Mammary epithelial cell (primary cell): Measurements from ENCODE around the gene TMC2.

ENCODE experiments used
- EZH2 ChIP-seq: IDR thresholded peaks from 2 replicates; pipeline ENCODE4 v1.6.1; 2012; ENCODE audit warnings: low read length, inconsistent platforms, borderline replicate concordance
- TF ChIP-seq, protein P1 (sequence below), 2 donors: IDR thresholded peaks in 1 of 2; conservative IDR thresholded peaks in 1 of 2; 2 replicates each; pipeline ENCODE4 v1.5.1; 2011 to 2012; ENCODE audit warnings: inconsistent platforms in 2 of 2, low read length in 2 of 2, mild to moderate bottlenecking in 2 of 2, control low read depth in 1 of 2, low read depth in 1 of 2; ENCODE audit not compliant: insufficient read depth in 1 of 2; ENCODE audit errors: extremely low read depth in 1 of 2

DNA sequence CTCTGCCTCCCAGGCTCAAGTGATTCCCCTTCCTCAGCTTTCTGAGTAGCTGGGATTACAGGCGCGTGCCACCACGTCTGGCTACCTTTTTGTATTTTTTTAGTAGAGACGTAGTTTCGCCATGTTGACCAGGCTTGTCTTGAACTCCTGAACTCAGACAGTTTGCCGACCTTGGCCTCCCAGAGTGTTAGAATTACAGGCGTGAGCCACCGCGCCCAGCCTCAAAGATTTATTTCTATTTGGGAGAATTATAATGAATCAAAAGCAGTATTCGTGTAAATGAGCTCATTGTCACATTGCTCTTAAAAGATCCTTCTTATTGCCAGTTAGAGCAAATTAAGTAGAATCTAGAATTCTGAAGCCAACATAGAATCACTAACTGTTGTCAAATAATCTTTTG lies 18.3 kb upstream of the TMC2 start:
- no peak for TF ChIP-seq EZH2
- TF ChIP-seq, protein P1, sequence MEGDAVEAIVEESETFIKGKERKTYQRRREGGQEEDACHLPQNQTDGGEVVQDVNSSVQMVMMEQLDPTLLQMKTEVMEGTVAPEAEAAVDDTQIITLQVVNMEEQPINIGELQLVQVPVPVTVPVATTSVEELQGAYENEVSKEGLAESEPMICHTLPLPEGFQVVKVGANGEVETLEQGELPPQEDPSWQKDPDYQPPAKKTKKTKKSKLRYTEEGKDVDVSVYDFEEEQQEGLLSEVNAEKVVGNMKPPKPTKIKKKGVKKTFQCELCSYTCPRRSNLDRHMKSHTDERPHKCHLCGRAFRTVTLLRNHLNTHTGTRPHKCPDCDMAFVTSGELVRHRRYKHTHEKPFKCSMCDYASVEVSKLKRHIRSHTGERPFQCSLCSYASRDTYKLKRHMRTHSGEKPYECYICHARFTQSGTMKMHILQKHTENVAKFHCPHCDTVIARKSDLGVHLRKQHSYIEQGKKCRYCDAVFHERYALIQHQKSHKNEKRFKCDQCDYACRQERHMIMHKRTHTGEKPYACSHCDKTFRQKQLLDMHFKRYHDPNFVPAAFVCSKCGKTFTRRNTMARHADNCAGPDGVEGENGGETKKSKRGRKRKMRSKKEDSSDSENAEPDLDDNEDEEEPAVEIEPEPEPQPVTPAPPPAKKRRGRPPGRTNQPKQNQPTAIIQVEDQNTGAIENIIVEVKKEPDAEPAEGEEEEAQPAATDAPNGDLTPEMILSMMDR (conservative IDR thresholded peaks at IDR 0.05 in 1 of 2, IDR thresholded peaks at IDR 0.05 in 1 of 2; ENCODE audit: extremely low read depth in 1 of 2, insufficient read depth in 1 of 2, low read depth in 1 of 2, low read length in 2 of 2), result no peak
